HepG2 (cell line): ENCODE measurements around the gene PTMA. TPM values are rescaled to one million over a fixed set of nuclear protein-coding genes. Genes with fewer than 3 reads are reported as not detected.

ENCODE experiments used
- ARNT2 ChIP-seq: sonication (generic); formaldehyde crosslinking; IDR thresholded peaks from 2 replicates; pipeline ENCODE4 v1.8.0; 2022; ENCODE audit warnings: mild to moderate bottlenecking, low read depth, missing genetic modification reagents, moderate library complexity
- HDAC2 ChIP-seq: sonication (generic); formaldehyde crosslinking; IDR thresholded peaks from 2 replicates; pipeline ENCODE4 v1.4.0; 2020; ENCODE audit warnings: missing genetic modification reagents
- MBD4 ChIP-seq: IDR thresholded peaks from 2 replicates; pipeline ENCODE4 v1.6.1; 2012; ENCODE audit warnings: low read length, inconsistent platforms, borderline replicate concordance
- MTF2 ChIP-seq: sonication (generic); formaldehyde crosslinking; IDR thresholded peaks from 2 replicates; pipeline ENCODE4 v1.5.0; 2020; ENCODE audit warnings: missing genetic modification reagents, borderline replicate concordance
- TERF1 ChIP-seq: sonication (generic); formaldehyde crosslinking; IDR thresholded peaks from 2 replicates; pipeline ENCODE4 v1.8.0; 2022; ENCODE audit warnings: mild to moderate bottlenecking, missing genetic modification reagents, moderate library complexity
- TRIM24 ChIP-seq: sonication (generic); formaldehyde crosslinking; IDR thresholded peaks from 2 replicates; pipeline ENCODE4 v1.8.0; 2022; ENCODE audit warnings: mild to moderate bottlenecking, missing genetic modification reagents
- ZNF326 ChIP-seq: sonication (generic); formaldehyde crosslinking; IDR thresholded peaks from 2 replicates; pipeline ENCODE4 v1.4.0; 2020; ENCODE audit warnings: missing genetic modification reagents, borderline replicate concordance
- ZNF431 ChIP-seq: sonication (generic); formaldehyde crosslinking; IDR thresholded peaks from 2 replicates; pipeline ENCODE4 v1.9.0; 2022; ENCODE audit warnings: missing genetic modification reagents, low read depth, mild to moderate bottlenecking, borderline replicate concordance
- ZNF614 ChIP-seq: IDR thresholded peaks from 2 replicates; pipeline ENCODE4 v1.6.1; 2018; ENCODE audit warnings: missing biosample characterization, missing genetic modification reagents, inconsistent platforms, borderline replicate concordance
- ZNF704 ChIP-seq: sonication (generic); formaldehyde crosslinking; IDR thresholded peaks from 2 replicates; pipeline ENCODE4 v1.8.1; 2023; ENCODE audit warnings: mild to moderate bottlenecking, inconsistent platforms, moderate library complexity, missing genetic modification reagents, borderline replicate concordance
- ZNF749 ChIP-seq: sonication (generic); formaldehyde crosslinking; IDR thresholded peaks from 2 replicates; pipeline ENCODE4 v1.8.0; 2022; ENCODE audit warnings: mild to moderate bottlenecking, missing genetic modification reagents, moderate library complexity, borderline replicate concordance
- ZSCAN25 ChIP-seq: sonication (generic); formaldehyde crosslinking; IDR thresholded peaks from 2 replicates; pipeline ENCODE4 v1.8.0; 2022; ENCODE audit warnings: mild to moderate bottlenecking, missing genetic modification reagents
- ZSCAN31 ChIP-seq: sonication (generic); formaldehyde crosslinking; IDR thresholded peaks from 2 replicates; pipeline ENCODE4 v1.5.0; 2020; ENCODE audit warnings: low read depth, mild to moderate bottlenecking, missing genetic modification reagents
- polyA plus RNA-seq, 8 experiments: library from polyadenylated mRNA; depleted of rRNA in 3 of 8; stranded (reverse) in 7 of 8; unstranded in 1 of 8; fragments of >200 nt; fragmentation: Illumina TruSeq in 4 of 8; extraction: Trizol in 4 of 8; gene quantifications; 2 replicates each; pipeline versions ENCODE4 v1.2.1 to v1.2.3, GENCODE V29; 2011 to 2016; ENCODE audit warnings: low read depth in 4 of 8, missing spikeins in 1 of 8, mixed read lengths in 1 of 8; ENCODE audit not compliant: insufficient read depth in 1 of 8
- total RNA-seq, 5 experiments: library from RNA; depleted of rRNA; stranded (reverse); fragments of >200 nt; fragmentation: Illumina TruSeq; extraction: Trizol; gene quantifications; 2 replicates each; pipeline ENCODE4 v1.2.3, GENCODE V29; 2016; ENCODE audit warnings: low read depth in 1 of 5
- TF ChIP-seq, protein P1 (sequence below): IDR thresholded peaks from 2 replicates; pipeline ENCODE4 v1.6.1; 2016; ENCODE audit warnings: low read depth, borderline replicate concordance
- TF ChIP-seq, protein P2 (sequence below), 2 experiments: IDR thresholded peaks; 2 replicates each; pipeline ENCODE4 v1.6.1; 2011 to 2012; ENCODE audit warnings: low read length in 2 of 2, borderline replicate concordance in 1 of 2, low read depth in 1 of 2, mild to moderate bottlenecking in 1 of 2, moderate library complexity in 1 of 2
- TF ChIP-seq, protein P3 (sequence below): sonication (generic); formaldehyde crosslinking; IDR thresholded peaks from 2 replicates; pipeline ENCODE4 v1.4.0; 2020; ENCODE audit warnings: missing genetic modification reagents

Gene PTMA
- total and polyA plus RNA-seq, 2 of the 13 experiments (the other 11 are each of a cell fraction or from before 2014, with no cell fraction given): 190 to 1,086 TPM

- TF ChIP-seq ZSCAN31 (peak; percentile 100), TERF1 (peak; percentile 95; the same call in 1 of the 2 replicates), ZNF614 (CRISPR knock-in tag) (peak; percentile 48; the same call in 1 of the 2 replicates), MBD4 (no peak), ZNF704 (CRISPR knock-in tag) (peak; percentile 100), ARNT2 (CRISPR knock-in tag) (peak; percentile 100), TRIM24 (0 out of 2 replicates have a peak, but pooled peaks have one; percentile 65), HDAC2 (CRISPR knock-in tag) (peak; percentile 81), ZSCAN25 (peak; percentile 92), ZNF749 (CRISPR knock-in tag) (peak; percentile 100), ZNF326 (CRISPR knock-in tag) (no peak; the same call in 1 of the 2 replicates), ZNF431 (CRISPR knock-in tag) (peak; percentile 100), MTF2 (CRISPR knock-in tag) (peak; percentile 90; the same call in 1 of the 2 replicates)
- TF ChIP-seq, protein P1, sequence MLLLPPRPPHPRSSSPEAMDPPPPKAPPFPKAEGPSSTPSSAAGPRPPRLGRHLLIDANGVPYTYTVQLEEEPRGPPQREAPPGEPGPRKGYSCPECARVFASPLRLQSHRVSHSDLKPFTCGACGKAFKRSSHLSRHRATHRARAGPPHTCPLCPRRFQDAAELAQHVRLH: peak; percentile 99; the same call in 1 of the 2 replicates
- TF ChIP-seq, protein P2, sequence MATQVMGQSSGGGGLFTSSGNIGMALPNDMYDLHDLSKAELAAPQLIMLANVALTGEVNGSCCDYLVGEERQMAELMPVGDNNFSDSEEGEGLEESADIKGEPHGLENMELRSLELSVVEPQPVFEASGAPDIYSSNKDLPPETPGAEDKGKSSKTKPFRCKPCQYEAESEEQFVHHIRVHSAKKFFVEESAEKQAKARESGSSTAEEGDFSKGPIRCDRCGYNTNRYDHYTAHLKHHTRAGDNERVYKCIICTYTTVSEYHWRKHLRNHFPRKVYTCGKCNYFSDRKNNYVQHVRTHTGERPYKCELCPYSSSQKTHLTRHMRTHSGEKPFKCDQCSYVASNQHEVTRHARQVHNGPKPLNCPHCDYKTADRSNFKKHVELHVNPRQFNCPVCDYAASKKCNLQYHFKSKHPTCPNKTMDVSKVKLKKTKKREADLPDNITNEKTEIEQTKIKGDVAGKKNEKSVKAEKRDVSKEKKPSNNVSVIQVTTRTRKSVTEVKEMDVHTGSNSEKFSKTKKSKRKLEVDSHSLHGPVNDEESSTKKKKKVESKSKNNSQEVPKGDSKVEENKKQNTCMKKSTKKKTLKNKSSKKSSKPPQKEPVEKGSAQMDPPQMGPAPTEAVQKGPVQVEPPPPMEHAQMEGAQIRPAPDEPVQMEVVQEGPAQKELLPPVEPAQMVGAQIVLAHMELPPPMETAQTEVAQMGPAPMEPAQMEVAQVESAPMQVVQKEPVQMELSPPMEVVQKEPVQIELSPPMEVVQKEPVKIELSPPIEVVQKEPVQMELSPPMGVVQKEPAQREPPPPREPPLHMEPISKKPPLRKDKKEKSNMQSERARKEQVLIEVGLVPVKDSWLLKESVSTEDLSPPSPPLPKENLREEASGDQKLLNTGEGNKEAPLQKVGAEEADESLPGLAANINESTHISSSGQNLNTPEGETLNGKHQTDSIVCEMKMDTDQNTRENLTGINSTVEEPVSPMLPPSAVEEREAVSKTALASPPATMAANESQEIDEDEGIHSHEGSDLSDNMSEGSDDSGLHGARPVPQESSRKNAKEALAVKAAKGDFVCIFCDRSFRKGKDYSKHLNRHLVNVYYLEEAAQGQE (IDR thresholded peaks at IDR 0.05; ENCODE audit: borderline replicate concordance in 1 of 2, low read depth in 1 of 2, low read length in 2 of 2): no peak
- TF ChIP-seq, protein P3, sequence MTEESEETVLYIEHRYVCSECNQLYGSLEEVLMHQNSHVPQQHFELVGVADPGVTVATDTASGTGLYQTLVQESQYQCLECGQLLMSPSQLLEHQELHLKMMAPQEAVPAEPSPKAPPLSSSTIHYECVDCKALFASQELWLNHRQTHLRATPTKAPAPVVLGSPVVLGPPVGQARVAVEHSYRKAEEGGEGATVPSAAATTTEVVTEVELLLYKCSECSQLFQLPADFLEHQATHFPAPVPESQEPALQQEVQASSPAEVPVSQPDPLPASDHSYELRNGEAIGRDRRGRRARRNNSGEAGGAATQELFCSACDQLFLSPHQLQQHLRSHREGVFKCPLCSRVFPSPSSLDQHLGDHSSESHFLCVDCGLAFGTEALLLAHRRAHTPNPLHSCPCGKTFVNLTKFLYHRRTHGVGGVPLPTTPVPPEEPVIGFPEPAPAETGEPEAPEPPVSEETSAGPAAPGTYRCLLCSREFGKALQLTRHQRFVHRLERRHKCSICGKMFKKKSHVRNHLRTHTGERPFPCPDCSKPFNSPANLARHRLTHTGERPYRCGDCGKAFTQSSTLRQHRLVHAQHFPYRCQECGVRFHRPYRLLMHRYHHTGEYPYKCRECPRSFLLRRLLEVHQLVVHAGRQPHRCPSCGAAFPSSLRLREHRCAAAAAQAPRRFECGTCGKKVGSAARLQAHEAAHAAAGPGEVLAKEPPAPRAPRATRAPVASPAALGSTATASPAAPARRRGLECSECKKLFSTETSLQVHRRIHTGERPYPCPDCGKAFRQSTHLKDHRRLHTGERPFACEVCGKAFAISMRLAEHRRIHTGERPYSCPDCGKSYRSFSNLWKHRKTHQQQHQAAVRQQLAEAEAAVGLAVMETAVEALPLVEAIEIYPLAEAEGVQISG (CRISPR knock-in tag): peak; percentile 95
Observed at GRCh38 chr2:231709981-231710798, 1.9 kb downstream of the PTMA start (continued).
